WI38 (cell line): ENCODE data around the gene MEOX1.

Experiments
- H3K4me3 ChIP-seq: 2 replicates; pipeline ENCODE4 v1.5.1; 2011; ENCODE audit warnings: low read depth, mild to moderate bottlenecking, control low read depth, low read length
- CTCF ChIP-seq: IDR thresholded peaks from 2 replicates; pipeline ENCODE4 v1.5.1; 2012; ENCODE audit warnings: low read depth, mild to moderate bottlenecking, control low read depth, low read length

MEOX1 gene

GRCh38 chr17:43655693-43656255, 5.9 kb downstream of the MEOX1 start:
- no peak for TF ChIP-seq CTCF

GRCh38 chr17:43652124-43652480, 9.6 kb downstream of the MEOX1 start:
- no peak overlapping the region for H3K4me3 ChIP-seq
- TF ChIP-seq CTCF = no peak

More at GRCh38 chr17:43655693-43656255, 5.9 kb downstream of the MEOX1 start:
- H3K4me3 ChIP-seq = no peak overlapping the region

GRCh38 chr17:43650471-43650870, 11.3 kb downstream of the MEOX1 start:
- H3K4me3 ChIP-seq = no peak overlapping the region
- TF ChIP-seq CTCF = no peak

- TF ChIP-seq CTCF = no peak
- no peak overlapping the region for H3K4me3 ChIP-seq
Measured at GRCh38 chr17:43648916-43649315, 12.8 kb downstream of the MEOX1 start.

GRCh38 chr17:43645765-43646481, 15.8 kb downstream of the MEOX1 start:
- no peak for TF ChIP-seq CTCF
- H3K4me3 ChIP-seq = no peak overlapping the region

- no peak overlapping the region for H3K4me3 ChIP-seq
- no peak for TF ChIP-seq CTCF
Measured at GRCh38 chr17:43645450-43645764, 16.3 kb downstream of the MEOX1 start.

GRCh38 chr17:43644081-43644480, 17.6 kb downstream of the MEOX1 start:
- H3K4me3 ChIP-seq = no peak overlapping the region
- no peak for TF ChIP-seq CTCF
